HT-29 (cell line): ENCODE data around the gene DENND11. TPM values are rescaled to one million over a fixed set of nuclear protein-coding genes. Genes with fewer than 3 reads are reported as not detected.
A peak's percentile ranks its signal among the peaks of the same experiment; 100 is the strongest.

Experiments used
- DNase-seq: peaks from one replicate; pipeline ENCODE4 v3.0.0-alpha.2; 2015; ENCODE audit warnings: low spot score
- total RNA-seq: library from RNA; depleted of rRNA; stranded (reverse); fragments of >200 nt; shearing (Covaris generic); gene quantifications from 2 replicates; pipeline ENCODE4 v1.2.3, GENCODE V29; 2014; rRNA removed

The DENND11 gene, protein sequence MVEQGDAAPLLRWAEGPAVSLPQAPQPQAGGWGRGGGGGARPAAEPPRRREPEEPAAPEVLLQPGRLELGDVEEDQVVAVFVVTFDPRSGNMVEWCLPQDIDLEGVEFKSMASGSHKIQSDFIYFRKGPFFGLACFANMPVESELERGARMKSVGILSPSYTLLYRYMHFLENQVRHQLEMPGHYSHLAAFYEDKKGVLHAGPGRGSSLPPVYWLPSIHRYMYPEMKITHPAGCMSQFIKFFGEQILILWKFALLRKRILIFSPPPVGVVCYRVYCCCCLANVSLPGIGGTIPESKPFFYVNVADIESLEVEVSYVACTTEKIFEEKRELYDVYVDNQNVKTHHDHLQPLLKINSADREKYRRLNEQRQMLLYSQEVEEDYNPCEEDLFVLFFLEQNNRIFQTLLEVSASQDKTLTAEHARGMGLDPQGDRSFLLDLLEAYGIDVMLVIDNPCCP
- 19.6 and 20.4 TPM in 2 replicates for total RNA-seq

DNA sequence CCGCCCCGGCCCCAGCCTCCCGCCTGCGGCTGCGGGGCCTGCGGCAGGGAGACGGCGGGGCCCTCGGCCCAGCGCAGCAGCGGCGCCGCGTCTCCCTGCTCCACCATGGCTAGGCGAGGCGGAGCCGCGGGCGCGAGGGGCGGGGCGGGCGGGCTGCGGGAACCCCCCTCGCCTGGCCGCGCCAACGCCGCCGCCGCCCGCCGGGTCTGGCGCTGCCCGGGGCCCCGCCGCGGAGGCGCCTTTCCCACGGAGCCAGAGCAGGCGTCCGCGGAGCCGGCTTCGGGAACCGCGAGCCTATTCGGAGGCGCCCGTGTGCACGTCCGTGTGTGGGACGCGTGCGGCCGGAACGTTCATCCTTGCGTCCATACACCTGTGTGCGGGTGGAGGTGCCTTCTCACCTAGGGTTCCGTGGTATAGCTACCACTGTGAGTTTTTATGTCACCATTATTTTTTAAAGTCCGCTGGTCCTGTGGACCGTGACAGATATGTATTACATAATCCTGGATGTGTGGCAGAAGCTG, at the start of gene DENND11:
Gene DENND11, minus strand, starts transcription at position 120 of the 521 bp plus-strand sequence. Its CDS starts 13 bp downstream, at position 107.
- DNase-seq: peak; percentile 45

DNA sequence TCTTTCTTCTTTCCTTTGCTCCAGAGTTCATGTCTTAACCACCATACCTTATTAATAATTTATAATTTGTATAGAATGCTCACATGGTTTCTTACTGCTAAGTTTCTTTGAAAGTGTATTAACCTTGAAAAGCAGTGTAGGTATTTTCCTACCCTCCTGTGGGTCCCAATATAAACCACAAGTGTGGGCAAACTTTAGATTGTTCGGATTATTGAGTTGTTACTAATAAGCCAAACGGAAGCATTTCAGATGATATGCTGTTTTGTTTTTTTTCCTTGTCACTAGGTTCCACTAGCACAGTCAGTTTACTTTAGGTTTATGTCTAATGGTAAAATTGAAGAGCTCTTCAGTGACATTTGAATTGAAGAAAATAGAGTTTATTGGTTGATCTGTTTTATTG, 46.4 kb upstream of the DENND11 start:
- DNase-seq: no peak

DNA sequence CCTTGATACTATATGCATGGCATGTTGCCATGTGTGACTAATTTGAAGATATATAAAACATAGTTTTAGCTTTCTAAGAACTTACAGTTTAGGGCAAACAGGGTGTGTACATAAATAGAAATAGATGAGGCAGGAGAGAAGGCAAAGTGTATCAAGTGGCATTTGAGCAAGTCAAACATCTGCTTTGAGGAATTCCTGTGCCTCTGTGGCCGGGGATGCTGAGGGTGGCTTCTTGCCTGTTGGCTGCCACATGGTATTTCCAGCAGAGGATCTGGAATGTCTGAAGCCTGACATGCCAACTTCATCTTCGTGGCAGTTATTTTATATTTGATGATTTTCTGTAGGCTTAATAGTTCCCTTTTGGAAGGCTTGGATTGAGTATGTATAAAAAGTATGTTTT, 42.2 kb upstream of the DENND11 start:
- DNase-seq: no peak

DNA sequence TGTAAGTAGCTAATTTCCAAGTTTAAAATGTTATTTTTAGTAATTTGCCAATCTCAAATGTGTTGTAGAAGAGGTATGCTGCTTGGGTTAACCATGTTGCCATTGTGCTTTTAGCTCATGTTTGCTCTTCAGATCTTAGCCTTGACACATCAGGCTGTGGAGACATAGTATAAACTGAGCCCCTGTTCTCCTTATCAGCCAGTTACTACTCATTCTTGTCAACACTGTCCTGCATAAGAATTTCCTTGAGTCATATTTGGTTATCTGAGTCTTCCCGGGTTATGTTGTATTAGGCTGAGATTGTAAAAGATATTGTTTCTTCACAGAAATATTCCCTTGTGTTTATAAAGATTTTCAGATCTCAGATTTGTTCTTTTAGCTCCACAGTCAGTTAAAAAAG, 40.3 kb upstream of the DENND11 start:
- no peak for DNase-seq

DNA sequence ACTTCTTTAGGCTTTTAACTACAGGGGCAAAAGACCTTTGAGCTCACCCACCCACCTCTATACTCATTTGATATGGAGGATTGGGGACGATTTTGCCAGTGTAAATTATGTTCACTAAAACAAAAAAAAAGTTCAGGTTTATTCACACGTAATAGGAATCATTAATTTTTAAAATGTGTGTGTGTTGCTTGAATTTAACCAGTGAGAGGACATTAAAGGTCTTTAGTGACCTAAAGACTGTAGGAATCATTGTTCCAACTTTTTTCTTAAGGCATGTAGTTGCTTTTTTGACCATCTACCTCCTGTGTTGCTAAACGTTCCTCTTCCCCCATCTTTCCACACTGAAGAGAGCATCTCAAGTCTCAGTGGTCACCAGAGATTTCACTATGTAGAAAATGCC, 37.3 kb upstream of the DENND11 start:
- DNase-seq: no peak

DNA sequence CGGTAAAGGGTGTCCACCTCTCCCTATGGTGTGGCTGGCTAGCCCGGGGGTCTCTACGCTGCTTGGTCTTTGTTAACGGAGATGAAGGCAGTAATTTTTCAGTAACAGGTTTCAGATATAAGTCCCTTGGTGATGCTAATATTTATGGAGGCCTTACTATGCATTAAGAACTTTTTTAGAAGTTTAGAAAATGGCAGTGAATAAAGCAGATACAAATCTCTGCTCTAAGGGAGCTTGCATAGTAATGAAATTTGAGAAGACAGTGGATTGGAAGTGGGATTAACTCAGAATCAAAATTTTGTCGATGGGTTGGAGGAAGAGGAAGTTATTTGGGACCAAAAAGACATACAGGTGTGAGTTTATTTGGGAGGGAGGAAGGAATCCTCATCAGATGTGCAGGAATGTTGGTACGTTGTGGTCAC, 36.6 kb upstream of the DENND11 start:
- DNase-seq: no peak

DNA sequence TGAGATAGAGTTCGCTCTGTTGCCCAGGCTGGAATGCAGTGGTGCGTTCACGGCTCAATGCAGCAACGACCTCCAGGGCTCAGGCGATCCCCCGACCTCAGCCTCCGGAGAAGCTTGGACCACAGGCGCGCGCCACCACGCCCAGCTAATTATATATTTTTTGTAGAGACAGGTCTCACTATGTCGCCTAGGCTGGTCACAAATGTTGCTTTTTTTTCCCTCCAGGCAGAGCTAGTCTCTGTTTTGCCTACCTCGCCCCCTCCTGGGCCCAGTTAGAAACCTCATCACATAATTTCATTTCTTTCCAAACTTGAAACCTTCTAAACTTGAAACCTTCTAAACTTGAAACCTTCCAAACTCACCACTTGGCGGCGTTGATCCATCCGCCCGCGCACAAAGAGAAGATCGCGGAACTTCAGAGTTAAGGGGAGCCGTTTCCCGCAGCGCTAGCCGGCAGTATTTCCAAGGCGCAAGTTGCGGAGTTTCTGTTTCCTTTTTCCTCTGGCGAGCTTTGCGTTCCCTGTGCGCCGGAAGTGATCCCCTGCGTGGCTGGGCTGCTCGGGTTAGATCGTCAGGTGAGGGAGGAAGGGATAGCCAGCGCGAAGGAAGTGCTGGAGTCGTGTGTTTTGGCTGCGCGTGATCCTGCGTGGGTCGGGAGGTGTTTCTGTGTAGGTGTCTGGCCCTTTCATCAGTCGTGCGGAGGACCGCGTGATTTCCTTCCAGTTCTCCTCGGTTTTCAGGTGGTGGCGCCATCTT, 36.0 kb upstream of the DENND11 start, which contains the start of gene SSBP1:
Gene SSBP1, plus strand, starts transcription at position 523 of the 756 bp plus-strand sequence. CDS start 809 bp downstream, outside the sequence.
- peak; percentile 99 for DNase-seq

DNA sequence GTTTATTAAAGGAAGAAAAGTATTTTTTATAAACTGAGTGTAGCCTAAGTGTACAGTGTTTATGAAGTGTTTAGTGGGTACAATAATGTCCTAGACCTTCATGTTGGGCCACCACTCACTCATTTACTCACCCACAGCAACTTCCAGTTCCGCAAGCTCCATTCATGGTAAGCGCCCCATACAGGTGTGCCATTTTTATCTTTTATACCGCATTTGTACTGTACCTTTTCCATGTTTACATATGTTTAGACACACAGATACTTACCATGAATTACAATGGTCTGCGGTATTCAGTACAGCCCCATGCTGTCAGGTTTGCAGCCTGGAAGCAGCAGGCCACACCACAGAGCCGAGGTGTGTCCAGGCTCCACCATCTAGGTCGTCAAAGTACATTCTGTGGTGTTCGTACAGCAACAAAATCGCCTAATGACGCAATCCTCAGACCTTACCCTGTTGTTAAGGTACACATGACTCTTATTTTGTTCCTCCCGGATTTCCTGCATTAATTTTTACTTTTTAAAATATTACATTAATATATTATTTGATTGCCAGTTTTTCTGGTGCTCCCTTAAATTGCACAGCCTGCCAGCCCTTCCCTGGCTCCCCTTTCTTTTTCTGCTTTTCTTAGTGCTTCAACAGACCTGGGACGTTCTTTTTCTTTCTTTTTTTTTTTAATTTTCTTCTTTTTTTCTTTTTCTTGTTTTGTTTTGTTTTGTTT, 35.3 kb upstream of the DENND11 start:
- peak; percentile 37 for DNase-seq

DNA sequence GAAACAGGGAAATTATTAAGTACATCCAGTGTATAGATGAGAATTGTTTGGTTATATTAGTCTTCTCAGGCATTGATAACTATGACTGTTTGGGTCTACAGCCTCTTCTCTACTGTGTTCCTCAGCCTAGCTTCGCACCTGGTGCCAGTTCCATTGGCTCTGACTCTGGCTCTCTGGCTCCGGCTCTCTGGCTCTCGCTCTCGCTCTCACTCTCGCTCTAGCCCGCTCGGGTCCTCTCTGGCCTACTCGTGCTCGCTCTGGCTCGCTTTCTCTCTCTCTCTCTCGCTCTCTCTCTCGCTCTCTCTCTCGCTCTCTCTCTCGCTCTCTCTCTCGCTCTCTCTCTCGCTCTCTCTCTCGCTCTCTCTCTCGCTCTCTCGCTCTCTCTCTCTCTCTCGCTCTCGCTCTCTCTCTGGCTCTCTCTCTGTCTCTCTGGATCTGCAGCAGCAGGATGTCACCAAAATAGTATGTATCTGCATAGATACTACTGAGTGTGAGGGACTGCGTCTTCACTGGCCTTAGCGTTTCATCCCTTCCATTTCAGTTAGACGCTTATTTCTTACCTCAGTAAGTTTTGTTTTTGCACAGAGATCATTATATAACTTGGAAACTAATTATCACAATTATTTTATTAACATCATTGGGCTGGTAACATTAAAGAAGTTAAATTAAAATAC, 29.6 kb upstream of the DENND11 start:
- DNase-seq: no peak

DNA sequence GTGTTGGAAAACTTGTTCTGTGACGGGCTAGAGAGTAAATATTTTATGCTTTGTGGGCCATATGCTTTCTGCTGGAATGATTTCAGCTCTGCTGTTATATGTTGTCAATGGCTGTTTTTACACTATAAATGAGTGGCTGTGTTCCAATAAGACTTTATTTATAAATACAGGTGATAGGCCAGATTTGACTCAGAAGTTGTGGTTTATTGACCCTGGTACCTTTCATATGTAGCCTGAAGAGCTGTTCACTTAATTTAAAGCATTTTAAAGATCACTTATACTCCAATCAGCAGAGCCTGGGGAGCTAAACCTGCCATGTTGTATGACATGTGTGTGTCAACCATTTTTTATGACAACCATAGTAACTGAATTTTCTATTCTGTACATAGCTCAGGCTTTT, 27.1 kb upstream of the DENND11 start:
- no peak for DNase-seq

DNA sequence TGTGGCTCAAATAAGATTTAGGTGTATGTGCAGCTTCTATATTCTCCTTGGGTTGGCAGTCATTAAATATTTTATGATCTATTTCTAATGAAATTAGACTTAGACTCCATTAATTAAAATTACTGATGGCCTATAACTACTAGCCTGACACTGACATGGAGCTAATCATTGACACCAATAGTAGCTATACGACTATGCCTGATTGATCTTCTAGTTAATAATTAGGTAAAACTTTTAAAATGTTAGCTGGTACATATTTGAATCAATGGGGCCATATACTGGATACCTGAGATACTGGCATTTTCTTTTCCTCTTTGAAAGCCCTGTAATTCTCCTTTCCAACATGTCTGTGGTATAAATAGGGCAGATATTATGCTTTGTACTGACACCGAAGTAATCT, 20.6 kb upstream of the DENND11 start:
- DNase-seq: no peak

DNA sequence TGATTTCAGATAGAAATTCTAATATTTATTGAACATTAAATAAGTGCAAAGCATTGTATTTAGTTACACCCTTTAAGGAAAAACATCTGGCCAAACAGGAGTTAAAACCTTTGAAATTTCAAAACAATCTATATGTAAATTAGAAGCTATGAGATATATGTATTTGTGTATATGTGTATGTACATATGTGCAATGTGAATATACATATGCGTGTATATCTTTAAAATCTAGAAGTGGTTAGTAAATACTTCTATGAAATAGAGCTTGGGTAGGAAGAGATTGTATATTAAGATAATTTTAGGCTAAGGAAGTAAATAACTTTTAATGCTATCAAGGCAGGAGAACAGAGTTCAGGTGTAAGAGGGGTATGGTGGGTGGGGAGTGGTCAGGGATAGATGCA, 15.5 kb upstream of the DENND11 start:
- DNase-seq: no peak

DNA sequence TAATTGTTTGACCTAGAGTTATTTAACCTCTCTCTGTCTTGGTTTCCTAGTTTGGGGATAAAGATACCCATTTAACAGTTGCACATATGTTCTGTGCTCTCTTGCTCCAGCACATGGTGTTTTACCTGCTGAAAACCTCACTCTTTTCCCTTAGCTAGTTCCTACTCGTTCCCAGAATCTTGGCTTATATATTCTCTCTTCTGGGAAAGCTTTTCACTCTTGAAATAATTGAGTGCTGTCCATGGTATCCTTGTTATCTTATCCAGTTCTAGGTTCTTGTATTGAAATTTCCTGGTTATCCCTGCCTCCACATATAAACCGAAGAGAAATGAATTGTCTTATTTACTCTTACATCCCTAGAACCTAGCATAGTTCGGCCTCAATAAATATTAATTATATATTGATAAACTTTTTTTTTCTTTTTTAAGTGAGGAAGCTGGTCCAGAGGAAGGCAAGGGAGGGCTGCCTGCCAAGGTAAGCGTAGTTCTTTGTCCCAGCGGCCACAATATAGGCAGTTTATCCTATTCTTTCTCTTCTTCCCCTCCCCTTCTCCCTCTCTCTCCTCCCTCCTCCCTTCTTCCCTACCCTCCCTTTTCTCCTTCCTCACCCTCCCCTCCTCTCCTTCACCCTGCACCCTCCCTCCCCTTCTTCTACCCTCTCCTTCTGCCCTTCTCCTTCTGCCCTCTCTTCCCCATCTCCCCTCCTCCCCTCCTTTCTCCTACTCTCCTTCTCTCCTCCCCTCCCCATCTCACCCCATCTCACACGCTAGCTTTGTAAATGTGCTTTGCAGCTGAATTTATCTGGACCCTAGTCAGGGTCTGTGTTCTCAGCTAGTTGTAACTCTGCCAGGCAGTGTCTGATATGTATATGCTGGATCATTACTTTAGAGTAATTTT, 14.1 kb upstream of the DENND11 start:
- DNase-seq: no peak

DNA sequence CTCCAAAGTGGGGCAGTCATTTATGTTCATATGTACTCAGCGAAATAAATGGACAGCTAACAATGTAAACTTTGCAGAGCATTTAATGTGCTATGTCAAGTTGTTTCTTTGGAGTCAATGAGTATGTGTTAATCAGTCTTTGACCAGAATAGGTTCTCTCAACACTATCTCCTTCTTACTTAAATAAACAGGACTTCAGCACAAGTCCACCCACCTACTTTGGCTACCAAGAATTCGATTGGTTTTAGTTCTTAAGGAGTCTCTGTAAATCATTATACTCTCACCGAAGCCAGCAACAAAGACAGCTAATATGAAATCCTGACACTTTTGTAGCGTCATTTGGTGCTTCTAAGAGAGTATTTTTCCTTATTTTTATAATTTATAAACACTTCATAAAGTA, 13.1 kb upstream of the DENND11 start:
- DNase-seq: no peak

DNA sequence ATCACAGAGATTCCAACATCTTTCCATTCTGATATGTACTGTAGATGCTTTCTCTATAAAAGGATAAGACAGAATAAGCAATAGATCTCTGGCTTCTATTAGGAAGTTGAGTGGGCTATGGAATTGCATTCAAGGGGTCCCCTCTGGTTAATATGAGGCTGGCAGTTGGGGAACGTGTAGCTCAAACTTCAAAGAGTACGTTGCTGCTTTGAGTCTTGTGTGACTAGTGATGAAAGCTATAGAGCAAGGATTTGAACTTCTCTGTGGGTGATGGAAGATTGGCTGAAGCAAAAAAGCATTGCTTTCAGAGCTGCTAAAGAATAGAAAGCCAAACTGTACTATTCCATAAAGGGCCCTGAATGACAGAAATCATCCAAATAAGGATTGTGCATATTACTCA, 12.6 kb upstream of the DENND11 start:
- DNase-seq: no peak

DNA sequence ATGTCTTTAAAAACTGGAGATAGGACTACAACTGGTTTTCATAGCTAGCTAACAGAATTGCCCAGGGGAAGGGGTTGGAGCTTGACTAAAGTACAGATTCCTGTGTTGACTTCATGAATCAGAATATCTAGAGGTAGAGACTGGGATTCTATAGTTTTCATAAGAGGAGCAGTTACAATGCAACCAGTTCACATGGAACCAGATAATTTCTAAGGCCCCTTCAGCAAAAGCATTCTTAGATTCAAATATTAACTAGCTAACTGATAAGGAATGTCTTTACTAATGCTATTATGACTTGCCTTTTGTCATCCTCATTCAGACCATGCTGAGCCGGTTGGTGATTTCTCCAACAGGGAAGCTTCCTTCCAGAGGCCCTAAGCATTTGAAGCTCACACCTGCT, 11.9 kb upstream of the DENND11 start:
- DNase-seq: no peak

DNA sequence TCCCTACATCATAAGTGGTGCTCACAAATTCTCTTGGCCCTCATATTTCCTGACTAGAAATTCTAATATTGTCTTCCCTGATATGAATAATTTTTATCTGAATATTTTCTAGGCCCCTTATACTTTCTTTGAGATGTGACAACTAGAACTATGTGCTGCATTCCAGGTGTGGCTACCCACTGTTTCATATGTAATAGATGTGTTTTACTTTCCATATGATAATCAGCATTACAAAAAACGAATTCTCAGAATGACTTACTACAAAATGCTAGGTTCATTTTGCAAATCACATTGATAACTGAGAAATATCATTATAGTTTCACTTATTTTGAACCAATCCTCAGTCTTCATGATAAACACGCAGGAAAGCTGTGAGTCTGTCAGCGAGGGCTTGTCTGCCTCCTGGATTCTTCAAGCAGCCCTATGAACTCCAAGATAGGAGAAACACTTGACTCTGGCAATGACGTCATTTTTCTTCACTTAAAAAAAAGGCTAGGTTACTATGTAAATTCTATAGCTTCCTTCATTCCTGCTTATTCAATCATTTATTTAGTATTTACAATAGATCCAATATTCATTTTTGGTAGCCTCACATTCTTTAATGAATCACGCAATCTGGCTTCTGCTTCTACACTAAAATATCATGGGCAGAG, 10.8 kb upstream of the DENND11 start:
- no peak for DNase-seq

DNA sequence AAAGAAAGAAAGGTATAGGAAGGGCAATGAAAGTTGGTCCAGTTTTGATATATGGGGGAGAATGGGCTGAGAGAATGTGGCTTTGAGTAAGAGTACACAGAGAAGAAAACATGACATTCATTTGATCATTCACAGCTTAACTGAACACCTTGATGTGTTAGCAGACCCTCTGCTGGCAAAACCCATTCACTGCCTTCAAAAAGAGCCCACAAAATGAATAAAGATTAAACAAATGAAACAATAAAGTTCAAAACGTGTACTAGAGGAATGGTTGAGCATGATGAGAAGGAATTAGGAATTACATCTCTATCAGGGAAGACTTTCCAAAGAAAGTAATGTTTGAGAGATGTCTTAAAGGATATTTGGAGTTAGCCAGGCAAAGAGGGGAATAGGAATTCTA, 8.3 kb upstream of the DENND11 start:
- DNase-seq: no peak

DNA sequence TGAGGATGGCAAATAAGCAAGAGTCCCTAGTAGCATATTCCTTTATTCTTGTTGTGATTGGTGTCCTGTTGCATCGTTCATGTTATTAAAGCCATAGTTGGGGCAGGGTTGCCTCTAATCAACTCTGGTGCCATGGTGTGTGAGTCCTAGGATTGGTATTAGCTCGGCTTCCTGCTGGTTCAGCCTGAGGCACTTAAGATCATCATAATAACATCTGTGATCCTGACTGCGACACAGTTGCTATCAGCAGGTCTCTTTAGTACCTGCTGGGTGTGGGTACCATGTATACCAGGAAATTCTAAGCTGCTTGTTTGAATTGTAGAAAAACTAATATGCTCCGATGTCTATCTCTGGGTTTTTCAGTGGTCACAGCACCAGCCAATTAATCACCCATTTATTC, 7.8 kb upstream of the DENND11 start:
- DNase-seq: no peak

DNA sequence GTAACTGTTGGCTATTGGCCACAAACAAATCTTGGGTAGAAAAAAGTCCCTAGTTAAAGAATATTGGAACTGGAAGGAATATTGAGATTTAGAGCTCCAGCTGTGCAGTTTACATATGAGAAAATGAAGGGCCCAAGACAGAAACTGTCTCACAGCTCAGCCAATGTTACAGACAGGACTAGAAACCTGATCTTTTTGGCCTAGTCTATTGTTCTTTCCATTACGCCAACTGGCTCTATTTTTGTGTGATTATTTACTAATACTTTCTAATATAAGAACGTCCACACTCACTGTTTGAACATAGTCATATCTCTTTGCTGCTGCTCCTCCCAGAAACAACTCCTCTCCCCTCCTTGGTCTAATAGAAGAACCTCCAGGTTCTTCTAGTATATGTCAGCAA, 7.4 kb upstream of the DENND11 start:
- DNase-seq: no peak
